AG04450 (cell line): ENCODE measurements around the gene WDFY2. TPM values are rescaled to one million over a fixed set of nuclear protein-coding genes. Genes with fewer than 3 reads are reported as not detected.
"Not testable (repeated sequence)": the region's sequence is repeated elsewhere in the genome, so short reads cannot be mapped to it uniquely, and the experiment has no call there.

Experiments
- CTCF ChIA-PET: fragments of 300-600, 350-600 bp; formaldehyde crosslinking; extraction: SDS; loops from one replicate; lab custom pipeline; 2022; ENCODE audit warnings: antibody characterized with exemption, inconsistent platforms; lab: Charles Lee
- POLR2A ChIA-PET: fragments of 350-600 bp; formaldehyde crosslinking; extraction: SDS; loops from one replicate; lab custom pipeline; 2021; ENCODE audit warnings: antibody characterized with exemption, inconsistent platforms; lab: Yijun Ruan, JAX
- DNase-seq: peaks from one replicate; pipeline ENCODE4 v3.0.0-alpha.2; 2011; ENCODE audit warnings: low read depth, low spot score
- H3K27ac ChIP-seq: one replicate; pipeline ENCODE4 v1.5.1; 2012; ENCODE audit warnings: low read depth, low read length, control low read depth
- H3K27me3 ChIP-seq: one replicate; pipeline ENCODE4 v1.6.0; 2012; ENCODE audit warnings: low read length; ENCODE audit not compliant: control insufficient read depth, insufficient read depth
- H3K4me3 ChIP-seq: 2 replicates; pipeline ENCODE4 v1.5.1; 2011; ENCODE audit warnings: mild to moderate bottlenecking, low read depth, low read length, control low read depth
- H3K9me3 ChIP-seq: 2 replicates; pipeline ENCODE4 v1.5.1; 2012; ENCODE audit warnings: low read length; ENCODE audit not compliant: control insufficient read depth, insufficient read depth
- CTCF ChIP-seq: IDR thresholded peaks from 2 replicates; pipeline ENCODE4 v1.5.1; 2011; ENCODE audit warnings: low read depth, low read length, control low read depth, inconsistent platforms
- polyA plus RNA-seq: library from polyadenylated mRNA; depleted of rRNA; stranded (reverse); fragments of >200 nt; gene quantifications from 2 replicates; pipeline ENCODE4 v1.2.3, GENCODE V29; 2011

WDFY2 gene
- polyA plus RNA-seq, 1 experiment: 6.3 TPM

DNA sequence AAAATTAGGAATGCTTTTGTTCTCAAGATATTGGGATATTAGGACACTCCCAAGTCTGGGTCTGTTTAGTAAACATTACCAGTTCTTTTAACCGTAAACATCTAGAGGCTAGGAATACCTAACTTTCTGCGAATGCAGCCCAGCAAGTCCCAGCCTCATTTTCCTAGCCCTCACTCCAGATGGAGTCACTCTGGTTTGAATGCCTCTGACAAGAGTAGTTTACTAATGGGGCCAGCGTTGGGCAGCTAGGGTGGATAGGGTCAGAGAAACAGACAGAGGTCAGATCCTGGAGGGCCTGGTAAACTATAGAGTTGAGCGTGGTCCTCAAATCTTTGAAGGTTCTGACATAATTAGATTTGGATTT lies 53.6 kb downstream of the WDFY2 start:
- POLR2A ChIA-PET: no interaction called here
- Histone ChIP-seq H3K27me3 (no peaks in the 10 kb centered on the region), H3K4me3 (no peak overlapping the region), H3K27ac (no peak overlapping the region), H3K9me3 (no peaks in the 10 kb centered on the region)
- no peak for TF ChIP-seq CTCF
- CTCF ChIA-PET: no interaction called here
- DNase-seq: no peak

DNA sequence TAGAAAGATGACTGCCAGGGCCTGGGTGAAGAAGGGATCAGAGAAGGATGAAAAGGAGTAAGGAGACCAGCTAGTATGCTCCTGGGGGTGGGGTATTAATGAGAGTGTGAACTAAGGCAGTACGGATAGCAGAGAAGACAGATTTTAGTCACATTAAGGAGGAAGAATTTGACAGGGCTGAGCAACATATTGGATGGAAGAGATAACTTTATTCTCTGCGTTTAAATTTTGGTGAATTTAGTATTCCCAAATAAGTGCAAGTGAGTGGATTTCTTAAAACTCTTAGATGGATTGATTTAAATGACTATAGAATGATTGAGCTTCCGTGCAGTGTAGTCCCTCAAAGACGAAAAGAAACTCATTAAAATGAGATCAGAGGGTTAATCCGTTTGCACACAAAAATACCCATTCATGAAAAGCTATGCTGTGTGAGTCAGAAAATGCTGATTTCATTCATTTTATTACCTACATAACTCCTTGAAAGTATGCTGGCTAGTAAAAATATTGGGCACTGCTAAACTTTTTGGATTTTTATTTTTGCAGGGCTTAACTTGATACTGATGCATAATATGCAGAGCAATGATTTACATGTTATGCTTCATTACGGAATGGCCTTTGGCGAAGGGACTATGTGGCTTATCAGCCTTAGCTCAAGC lies 54.1 kb downstream of the WDFY2 start:
- DNase-seq: no peak
- POLR2A ChIA-PET: interaction anchor here (1.1 kb wide), 1 partner anchor 185 kb away, joined by 3 read pairs; no protein-coding TSS in a partner anchor
- no peak overlapping the region for H3K27ac ChIP-seq
- no peaks in the 10 kb centered on the region for H3K27me3 ChIP-seq
- TF ChIP-seq CTCF: no peak
- no peaks in the 10 kb centered on the region for H3K9me3 ChIP-seq
- CTCF ChIA-PET: interaction anchor here (0.7 kb wide), 1 partner anchor 203 kb away, joined by 3 read pairs; no protein-coding TSS in a partner anchor
- H3K4me3 ChIP-seq: no peak overlapping the region

- no peak overlapping the region for H3K4me3 ChIP-seq
- no peaks in the 10 kb centered on the region for H3K9me3 ChIP-seq
- no peak overlapping the region for H3K27ac ChIP-seq
- no peak for DNase-seq
- ChIA-PET POLR2A (interaction anchor here (1.1 kb wide), 1 partner anchor 186 kb away, joined by 3 read pairs; no protein-coding TSS in a partner anchor), CTCF (no interaction called here)
- no peaks in the 10 kb centered on the region for H3K27me3 ChIP-seq
- TF ChIP-seq CTCF: no peak
Observed at GRCh38 chr13:51639171-51639570, 54.9 kb downstream of the WDFY2 start.

DNA sequence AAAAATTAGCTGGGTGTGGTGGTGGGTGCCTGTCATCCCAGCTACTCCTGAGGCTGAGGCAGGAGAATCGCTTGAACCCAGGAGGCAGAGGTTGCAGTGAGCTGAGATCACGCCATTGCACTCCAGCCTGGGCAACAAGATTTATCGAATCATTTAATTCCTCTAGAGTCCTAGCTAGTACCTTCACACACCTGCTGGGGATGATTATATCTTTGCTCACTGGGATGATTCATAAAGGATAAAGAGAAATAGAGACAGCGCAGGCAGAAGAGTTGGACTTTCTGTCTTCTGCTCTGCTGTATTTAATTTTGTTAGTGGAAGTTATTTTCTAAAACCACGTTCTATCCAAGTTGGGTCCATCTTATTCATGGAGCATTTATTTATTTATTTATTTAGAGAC lies 56.4 kb downstream of the WDFY2 start:
- H3K27me3 ChIP-seq, H3K4me3 ChIP-seq, H3K9me3 ChIP-seq, CTCF ChIA-PET, DNase-seq, H3K27ac ChIP-seq: not testable (repeated sequence)
- POLR2A ChIA-PET: interaction anchor here (0.5 to 1.8 kb wide), 3 partner anchors 154 to 1690 kb away, joined by 3 to 7 read pairs (median 3); partner anchors contain the start of gene INTS6

DNA sequence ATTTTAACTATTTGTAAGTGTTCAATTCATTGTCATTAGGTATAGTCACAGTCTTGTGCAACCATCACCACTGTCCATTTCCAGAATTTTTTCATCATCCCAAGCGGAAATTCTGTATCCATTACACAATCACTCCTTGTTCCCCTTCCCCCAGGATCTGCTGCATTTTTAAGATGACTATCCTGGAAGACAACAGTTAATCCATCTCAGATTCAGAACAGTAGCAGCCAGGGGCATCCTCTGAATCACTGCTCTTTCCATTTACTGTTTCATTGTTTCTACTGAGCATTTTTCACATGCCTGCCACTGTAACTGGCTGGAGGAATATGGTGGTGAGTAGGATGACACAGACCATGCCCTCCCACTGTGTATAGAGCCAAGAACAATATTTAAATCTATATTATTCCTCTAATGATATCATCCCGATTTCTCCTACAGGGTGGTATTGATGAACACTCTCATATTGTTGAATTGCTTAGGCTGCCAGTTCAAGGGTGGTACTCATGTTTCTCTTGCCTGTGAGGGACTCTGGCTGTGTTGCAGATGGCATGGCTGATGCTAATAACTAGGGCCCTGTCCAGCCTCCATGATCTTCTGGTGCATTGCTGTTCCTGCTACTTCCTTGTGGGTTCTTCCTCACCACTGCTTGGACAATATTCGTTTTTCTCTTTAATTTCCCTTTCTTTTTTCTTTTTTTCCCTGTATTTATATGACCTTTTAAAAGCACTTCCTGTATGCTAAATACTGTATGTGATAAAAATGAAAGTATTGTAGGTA lies 59.0 kb downstream of the WDFY2 start:
- DNase-seq: peak; percentile 63
- Histone ChIP-seq H3K27ac (peak overlapping the region; percentile 90), H3K9me3 (no peaks in the 10 kb centered on the region), H3K27me3 (no peaks in the 10 kb centered on the region), H3K4me3 (no peak overlapping the region; the same call in 1 of the 2 replicates)
- no peak for TF ChIP-seq CTCF
- ChIA-PET POLR2A (interaction anchor here (1.3 to 2.5 kb wide), 2 partner anchors 190 kb away, joined by 12 to 20 read pairs; partner anchors contain the start of gene INTS6), CTCF (no interaction called here)
